B cell (primary cell): ENCODE measurements around the gene LMO7.

ENCODE experiments used
- CTCF ChIP-seq: fragments of 200-600 bp; IDR thresholded peaks from one replicate; pipeline ENCODE4 v1.8.0; 2022; ENCODE audit warnings: antibody characterized with exemption, mild to moderate bottlenecking
- EZH2 ChIP-seq: IDR thresholded peaks from 2 replicates; pipeline ENCODE4 v1.6.1; 2012; ENCODE audit warnings: borderline replicate concordance, low read depth, mild to moderate bottlenecking, moderate library complexity, low read length; ENCODE audit not compliant: insufficient read depth, poor library complexity, severe bottlenecking

GRCh38 chr13:75618308-75618707, 17.8 kb upstream of the LMO7 start:
- no peak for TF ChIP-seq CTCF
- no peak for TF ChIP-seq EZH2
